ENCODE data around the gene NOVA2. TPM values are rescaled to one million over a fixed set of nuclear protein-coding genes. Genes with fewer than 3 reads are reported as not detected.

The NOVA2 gene
- total RNA-seq, 1 donor from 2014 or later: under 0.01 TPM

GRCh38 chr19:45924891-45925447 is 48.7 kb downstream of the NOVA2 start:
- no peak for DNase-seq (ENCODE audit: low read depth)
- H3K36me3 ChIP-seq (ENCODE audit: control insufficient read depth, insufficient read depth, low read length): no peaks in the 10 kb centered on the region
- TF ChIP-seq CTCF (IDR thresholded peaks at IDR 0.05; ENCODE audit: insufficient read depth, low read length, poor library complexity, severe bottlenecking): no peak
- no peak overlapping the region for H3K4me3 ChIP-seq (ENCODE audit: low read depth, low read length)
- peaks cover 8% of the 10 kb centered on the region for H3K27me3 ChIP-seq (ENCODE audit: control insufficient read depth, insufficient read depth, low read length)

GRCh38 chr19:45922281-45922680 is 51.4 kb downstream of the NOVA2 start:
- Histone ChIP-seq H3K4me3 (ENCODE audit: low read depth, low read length) (no peak overlapping the region), H3K36me3 (ENCODE audit: control insufficient read depth, insufficient read depth, low read length) (no peaks in the 10 kb centered on the region), H3K27me3 (ENCODE audit: control insufficient read depth, insufficient read depth, low read length) (peaks cover 13% of the 10 kb centered on the region)
- DNase-seq (ENCODE audit: low read depth): no peak
- TF ChIP-seq CTCF (IDR thresholded peaks at IDR 0.05; ENCODE audit: insufficient read depth, low read length, poor library complexity, severe bottlenecking): peak; percentile 28

- no peak overlapping the region for H3K4me3 ChIP-seq (ENCODE audit: low read depth, low read length)
- no peak for DNase-seq (ENCODE audit: low read depth)
- TF ChIP-seq CTCF (IDR thresholded peaks at IDR 0.05; ENCODE audit: insufficient read depth, low read length, poor library complexity, severe bottlenecking): no peak
- H3K36me3 ChIP-seq (ENCODE audit: control insufficient read depth, insufficient read depth, low read length): no peaks in the 10 kb centered on the region
- H3K27me3 ChIP-seq (ENCODE audit: control insufficient read depth, insufficient read depth, low read length): peaks cover 13% of the 10 kb centered on the region
Observed at GRCh38 chr19:45920458-45920857, 53.2 kb downstream of the NOVA2 start.

- TF ChIP-seq CTCF (IDR thresholded peaks at IDR 0.05; ENCODE audit: insufficient read depth, low read length, poor library complexity, severe bottlenecking): no peak
- DNase-seq (ENCODE audit: low read depth): no peak
- no peaks in the 10 kb centered on the region for H3K36me3 ChIP-seq (ENCODE audit: control insufficient read depth, insufficient read depth, low read length)
- peaks cover 13% of the 10 kb centered on the region for H3K27me3 ChIP-seq (ENCODE audit: control insufficient read depth, insufficient read depth, low read length)
- H3K4me3 ChIP-seq (ENCODE audit: low read depth, low read length): no peak overlapping the region
Observed at GRCh38 chr19:45919678-45920077, 54.0 kb downstream of the NOVA2 start.

- Histone ChIP-seq H3K27me3 (ENCODE audit: control insufficient read depth, insufficient read depth, low read length) (peaks cover 15% of the 10 kb centered on the region), H3K4me3 (ENCODE audit: low read depth, low read length) (no peak overlapping the region), H3K36me3 (ENCODE audit: control insufficient read depth, insufficient read depth, low read length) (no peaks in the 10 kb centered on the region)
- TF ChIP-seq CTCF (IDR thresholded peaks at IDR 0.05; ENCODE audit: insufficient read depth, low read length, poor library complexity, severe bottlenecking): no peak
- no peak for DNase-seq (ENCODE audit: low read depth)
Observed at GRCh38 chr19:45918721-45919120, 54.9 kb downstream of the NOVA2 start.

GRCh38 chr19:45917421-45918091 is 56.1 kb downstream of the NOVA2 start:
- no peak for DNase-seq (ENCODE audit: low read depth)
- Histone ChIP-seq H3K4me3 (ENCODE audit: low read depth, low read length) (no peak overlapping the region), H3K27me3 (ENCODE audit: control insufficient read depth, insufficient read depth, low read length) (peaks cover 15% of the 10 kb centered on the region), H3K36me3 (ENCODE audit: control insufficient read depth, insufficient read depth, low read length) (no peaks in the 10 kb centered on the region)
- no peak for TF ChIP-seq CTCF (IDR thresholded peaks at IDR 0.05; ENCODE audit: insufficient read depth, low read length, poor library complexity, severe bottlenecking)

All from kidney epithelial cell (primary cell).